Panc1 (cell line): Measurements from ENCODE around the gene NOS1. TPM values are rescaled to one million over a fixed set of nuclear protein-coding genes. Genes with fewer than 3 reads are reported as not detected.

Experiments used
- ATAC-seq: fragments of 200-7000 bp; cut with Tn5 transposase; 2 replicates; pipeline ENCODE4 v1.9.1; 2020; ENCODE audit warnings: mild to moderate bottlenecking, moderate library complexity
- BruUV-seq: library from RNA; stranded (reverse); fragments of 400-500 nt; replicated peaks from 2 replicates; lab custom pipeline; 2021; lab: Mats Ljungman, UMichigan
- CTCF ChIA-PET: fragments of 300-600 bp; sonication (Branson Sonifier 250); formaldehyde crosslinking; loops from one replicate; lab custom pipeline; 2022; ENCODE audit warnings: antibody characterized with exemption; lab: Charles Lee
- POLR2A ChIA-PET: fragments of 300-600 bp; sonication (Branson Sonifier 250); formaldehyde crosslinking; loops from one replicate; lab custom pipeline; 2022; ENCODE audit warnings: antibody characterized with exemption; lab: Charles Lee
- DNase-seq: peaks from one replicate; pipeline ENCODE4 v3.0.0-alpha.2; 2010; ENCODE audit warnings: low read depth, low spot score
- H3K27ac ChIP-seq: 2 replicates; pipeline ENCODE4 v1.5.1; 2011; ENCODE audit warnings: mild to moderate bottlenecking, low read length, inconsistent platforms
- H3K27me3 ChIP-seq: fragments of 200-500 bp; sonication (Bioruptor generic); 2 replicates; pipeline ENCODE4 v1.6.0; 2014; ENCODE audit warnings: low read length, inconsistent platforms; ENCODE audit not compliant: control insufficient read depth, insufficient read depth
- H3K36me3 ChIP-seq: fragments of 200-500 bp; sonication (Bioruptor generic); 2 replicates; pipeline ENCODE4 v1.5.1; 2014; ENCODE audit warnings: inconsistent platforms, mild to moderate bottlenecking, low read length, moderate library complexity; ENCODE audit not compliant: control insufficient read depth, insufficient read depth
- H3K4me1 ChIP-seq: 2 replicates; pipeline ENCODE4 v1.5.1; 2011; ENCODE audit warnings: inconsistent platforms, mild to moderate bottlenecking, low read length, moderate library complexity; ENCODE audit not compliant: control insufficient read depth, insufficient read depth
- H3K4me3 ChIP-seq, 2 experiments: 2 replicates each; pipeline ENCODE4 v1.5.1; 2011 to 2012; ENCODE audit warnings: low read depth in 2 of 2, low read length in 2 of 2, mild to moderate bottlenecking in 2 of 2, inconsistent platforms in 1 of 2, moderate library complexity in 1 of 2
- H3K9me3 ChIP-seq: fragments of 200-500 bp; sonication (Bioruptor generic); 2 replicates; pipeline ENCODE4 v1.5.1; 2014; ENCODE audit warnings: low read depth, mild to moderate bottlenecking, inconsistent platforms, low read length, moderate library complexity; ENCODE audit not compliant: control insufficient read depth, insufficient read depth
- POLR2AphosphoS5 ChIP-seq: IDR thresholded peaks from 2 replicates; pipeline ENCODE4 v1.6.1; 2012; ENCODE audit warnings: mild to moderate bottlenecking, low read depth, low read length, moderate library complexity
- SIN3A ChIP-seq: IDR thresholded peaks from 2 replicates; pipeline ENCODE4 v1.6.1; 2012; ENCODE audit warnings: low read depth, mild to moderate bottlenecking, low read length, moderate library complexity, borderline replicate concordance; ENCODE audit not compliant: insufficient read depth
- TCF7L2 ChIP-seq: IDR thresholded peaks from 2 replicates; pipeline ENCODE4 v1.6.1; 2011; ENCODE audit warnings: mild to moderate bottlenecking, low read depth, low read length, inconsistent platforms
- in situ Hi-C: cut with HindIII; loops from 2 replicates; pipeline ENCODE4 v1.10.0; 2016; ENCODE audit warnings: low sequenced_read_pairs, low pct_unique_long_range_greater_than_20kb
- intact Hi-C: fragments of 100-400 bp; cut with micrococcal nuclease; formaldehyde crosslinking; loops from one replicate; pipeline ENCODE4 v1.10.0; 2022; ENCODE audit not compliant: unreplicated experiment
- total RNA-seq: library from RNA; stranded (reverse); gene quantifications from one replicate; pipeline ENCODE4 v1.2.1, GENCODE V29; 2021; ENCODE audit not compliant: unreplicated experiment
- TF ChIP-seq, protein P1 (sequence below): fragments of 450-650 bp; IDR thresholded peaks from 2 replicates; pipeline ENCODE4 v1.5.1; 2017; ENCODE audit warnings: mild to moderate bottlenecking
- TF ChIP-seq, protein P2 (sequence below), 2 experiments: IDR thresholded peaks; 2 replicates each; pipeline ENCODE4 v1.6.1; 2011 to 2012; ENCODE audit warnings: low read depth in 2 of 2, control low read depth in 1 of 2, low read length in 1 of 2, mild to moderate bottlenecking in 1 of 2, moderate library complexity in 1 of 2; ENCODE audit not compliant: insufficient read depth in 1 of 2

The NOS1 gene
- total RNA-seq, 1 experiment from 2014 or later: 0.03 TPM

DNA sequence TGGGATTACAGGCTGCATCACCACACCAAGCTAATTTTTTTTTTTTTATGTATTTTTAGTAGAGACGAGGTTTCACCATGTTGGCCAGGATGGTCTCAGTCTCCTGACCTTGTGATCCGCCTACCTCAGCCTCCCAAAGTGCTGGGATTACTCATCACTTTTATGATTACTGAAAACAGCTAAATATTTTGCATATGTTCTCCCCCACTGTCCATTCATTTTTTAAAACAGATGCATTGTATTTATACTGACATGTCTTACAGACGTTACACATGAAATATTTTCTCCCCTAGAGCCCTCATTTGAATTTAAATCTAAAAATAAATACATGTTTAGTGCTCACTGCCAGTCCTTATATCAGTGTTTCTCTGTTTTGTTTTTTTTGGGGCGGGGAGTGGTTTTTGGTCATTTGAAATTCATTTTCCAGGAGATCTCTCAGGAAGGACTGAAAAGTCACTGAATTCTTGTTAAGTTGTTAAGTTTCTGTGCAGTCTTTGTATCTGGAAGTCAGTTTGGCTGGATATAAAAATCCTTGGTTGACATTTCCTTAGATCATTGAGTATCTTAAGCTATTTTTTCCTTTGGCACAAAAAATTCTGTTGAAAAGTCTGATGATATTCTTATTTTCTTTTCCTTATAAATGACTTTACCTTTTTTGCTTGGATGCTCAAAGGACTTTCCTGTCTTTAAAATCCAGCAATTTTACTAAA lies 180.5 kb downstream of the NOS1 start:
- Histone ChIP-seq H3K27me3 (no peaks in the 10 kb centered on the region), H3K36me3 (peaks cover 27% of the 10 kb centered on the region), H3K9me3 (no peaks in the 10 kb centered on the region; the same call in 1 of the 2 replicates), H3K4me1 (no peaks in the 10 kb centered on the region), H3K4me3 (no peak overlapping the region), H3K27ac (no peak overlapping the region)
- intact Hi-C loops (no loop called here), in situ Hi-C loops (no loop called here)
- ATAC-seq: no peak
- POLR2A ChIA-PET: no interaction called here
- TF ChIP-seq POLR2AphosphoS5 (no peak), TCF7L2 (no peak), SIN3A (no peak)
- TF ChIP-seq, protein P1, sequence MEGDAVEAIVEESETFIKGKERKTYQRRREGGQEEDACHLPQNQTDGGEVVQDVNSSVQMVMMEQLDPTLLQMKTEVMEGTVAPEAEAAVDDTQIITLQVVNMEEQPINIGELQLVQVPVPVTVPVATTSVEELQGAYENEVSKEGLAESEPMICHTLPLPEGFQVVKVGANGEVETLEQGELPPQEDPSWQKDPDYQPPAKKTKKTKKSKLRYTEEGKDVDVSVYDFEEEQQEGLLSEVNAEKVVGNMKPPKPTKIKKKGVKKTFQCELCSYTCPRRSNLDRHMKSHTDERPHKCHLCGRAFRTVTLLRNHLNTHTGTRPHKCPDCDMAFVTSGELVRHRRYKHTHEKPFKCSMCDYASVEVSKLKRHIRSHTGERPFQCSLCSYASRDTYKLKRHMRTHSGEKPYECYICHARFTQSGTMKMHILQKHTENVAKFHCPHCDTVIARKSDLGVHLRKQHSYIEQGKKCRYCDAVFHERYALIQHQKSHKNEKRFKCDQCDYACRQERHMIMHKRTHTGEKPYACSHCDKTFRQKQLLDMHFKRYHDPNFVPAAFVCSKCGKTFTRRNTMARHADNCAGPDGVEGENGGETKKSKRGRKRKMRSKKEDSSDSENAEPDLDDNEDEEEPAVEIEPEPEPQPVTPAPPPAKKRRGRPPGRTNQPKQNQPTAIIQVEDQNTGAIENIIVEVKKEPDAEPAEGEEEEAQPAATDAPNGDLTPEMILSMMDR: no peak
- TF ChIP-seq, protein P2, sequence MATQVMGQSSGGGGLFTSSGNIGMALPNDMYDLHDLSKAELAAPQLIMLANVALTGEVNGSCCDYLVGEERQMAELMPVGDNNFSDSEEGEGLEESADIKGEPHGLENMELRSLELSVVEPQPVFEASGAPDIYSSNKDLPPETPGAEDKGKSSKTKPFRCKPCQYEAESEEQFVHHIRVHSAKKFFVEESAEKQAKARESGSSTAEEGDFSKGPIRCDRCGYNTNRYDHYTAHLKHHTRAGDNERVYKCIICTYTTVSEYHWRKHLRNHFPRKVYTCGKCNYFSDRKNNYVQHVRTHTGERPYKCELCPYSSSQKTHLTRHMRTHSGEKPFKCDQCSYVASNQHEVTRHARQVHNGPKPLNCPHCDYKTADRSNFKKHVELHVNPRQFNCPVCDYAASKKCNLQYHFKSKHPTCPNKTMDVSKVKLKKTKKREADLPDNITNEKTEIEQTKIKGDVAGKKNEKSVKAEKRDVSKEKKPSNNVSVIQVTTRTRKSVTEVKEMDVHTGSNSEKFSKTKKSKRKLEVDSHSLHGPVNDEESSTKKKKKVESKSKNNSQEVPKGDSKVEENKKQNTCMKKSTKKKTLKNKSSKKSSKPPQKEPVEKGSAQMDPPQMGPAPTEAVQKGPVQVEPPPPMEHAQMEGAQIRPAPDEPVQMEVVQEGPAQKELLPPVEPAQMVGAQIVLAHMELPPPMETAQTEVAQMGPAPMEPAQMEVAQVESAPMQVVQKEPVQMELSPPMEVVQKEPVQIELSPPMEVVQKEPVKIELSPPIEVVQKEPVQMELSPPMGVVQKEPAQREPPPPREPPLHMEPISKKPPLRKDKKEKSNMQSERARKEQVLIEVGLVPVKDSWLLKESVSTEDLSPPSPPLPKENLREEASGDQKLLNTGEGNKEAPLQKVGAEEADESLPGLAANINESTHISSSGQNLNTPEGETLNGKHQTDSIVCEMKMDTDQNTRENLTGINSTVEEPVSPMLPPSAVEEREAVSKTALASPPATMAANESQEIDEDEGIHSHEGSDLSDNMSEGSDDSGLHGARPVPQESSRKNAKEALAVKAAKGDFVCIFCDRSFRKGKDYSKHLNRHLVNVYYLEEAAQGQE (IDR thresholded peaks at IDR 0.05; ENCODE audit: insufficient read depth in 1 of 2, low read depth in 2 of 2, low read length in 1 of 2): no peak
- DNase-seq: no peak
- no TSS peak for BruUV-seq
- CTCF ChIA-PET: no interaction called here

DNA sequence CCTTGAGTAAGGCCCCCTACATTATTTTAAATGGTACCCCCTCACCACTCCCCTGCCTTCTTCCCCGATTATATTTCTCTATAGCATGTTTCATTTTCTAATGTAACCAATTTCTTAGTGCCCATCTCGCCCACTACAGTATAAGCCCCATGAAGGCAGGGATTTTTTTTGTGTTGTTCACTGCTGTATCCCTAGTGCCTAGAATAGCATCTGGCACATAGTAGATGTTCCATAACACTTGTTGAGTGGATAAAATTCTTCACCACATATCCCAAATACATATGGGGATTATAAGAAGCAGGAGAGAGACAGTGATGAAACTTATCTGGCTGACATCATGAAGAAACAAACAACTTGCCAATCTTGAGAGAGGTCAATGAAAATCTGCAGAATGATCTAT lies 182.7 kb downstream of the NOS1 start:
- in situ Hi-C loops: no loop called here
- POLR2A ChIA-PET: no interaction called here
- H3K36me3 ChIP-seq: peaks cover 24% of the 10 kb centered on the region

More for the DNA sequence above, 182.7 kb downstream of the NOS1 start:
- CTCF ChIA-PET: no interaction called here
- intact Hi-C loops: no loop called here
- DNase-seq: no peak
- no peaks in the 10 kb centered on the region for H3K4me1 ChIP-seq
- no peaks in the 10 kb centered on the region; the same call in 1 of the 2 replicates for H3K9me3 ChIP-seq
- H3K27me3 ChIP-seq: no peaks in the 10 kb centered on the region
- no peak for ATAC-seq
- H3K4me3 ChIP-seq: no peak overlapping the region
- H3K27ac ChIP-seq: no peak overlapping the region
- no TSS peak for BruUV-seq
- no peak for TF ChIP-seq POLR2AphosphoS5
- TF ChIP-seq SIN3A: no peak
- TF ChIP-seq, protein P2 (IDR thresholded peaks at IDR 0.05; ENCODE audit: insufficient read depth in 1 of 2, low read depth in 2 of 2, low read length in 1 of 2): no peak
- TF ChIP-seq, protein P1: no peak
- no peak for TF ChIP-seq TCF7L2
